GM12878 (cell line): ENCODE measurements around the gene PPP6R2. TPM values are rescaled to one million over a fixed set of nuclear protein-coding genes. Genes with fewer than 3 reads are reported as not detected.

Experiments
- BHLHE40 ChIP-seq, 2 experiments: fragments of 450-650 bp in 1 of 2; IDR thresholded peaks; 2 replicates each; pipeline ENCODE4 v1.6.1; 2011 to 2017; ENCODE audit warnings: low read depth in 2 of 2, borderline replicate concordance in 1 of 2, improper control_type of control experiment in 1 of 2, low read length in 1 of 2, mild to moderate bottlenecking in 1 of 2
- BRCA1 ChIP-seq: IDR thresholded peaks from 2 replicates; pipeline ENCODE4 v1.6.1; 2011; ENCODE audit warnings: low read depth, low read length, improper control_type of control experiment
- CEBPB ChIP-seq, 2 experiments: fragments of 150-350 bp in 1 of 2; IDR thresholded peaks; 2 replicates each; pipeline ENCODE4 v1.6.1; 2012 to 2014; ENCODE audit warnings: low read depth in 2 of 2, low read length in 2 of 2, borderline replicate concordance in 1 of 2, inconsistent platforms in 1 of 2
- DPF2 ChIP-seq: fragments of 450-650 bp; IDR thresholded peaks from 2 replicates; pipeline ENCODE4 v1.6.1; 2017; ENCODE audit warnings: mild to moderate bottlenecking
- EGR1 ChIP-seq, 2 experiments: IDR thresholded peaks; 1 replicate in 1 of 2; 2 replicates in 1 of 2; pipeline ENCODE4 v1.6.1; 2011 to 2012; ENCODE audit warnings: low read depth in 2 of 2, low read length in 2 of 2, borderline replicate concordance in 1 of 2, mild to moderate bottlenecking in 1 of 2, moderate library complexity in 1 of 2
- ESRRA ChIP-seq: IDR thresholded peaks from 2 replicates; pipeline ENCODE4 v1.6.1; 2012; ENCODE audit warnings: mild to moderate bottlenecking, low read length, improper control_type of control experiment
- GABPA ChIP-seq: IDR thresholded peaks from 2 replicates; pipeline ENCODE4 v1.6.1; 2014; ENCODE audit warnings: antibody characterized with exemption, low read depth, mild to moderate bottlenecking, inconsistent platforms
- HCFC1 ChIP-seq: fragments of 150-350 bp; IDR thresholded peaks from 2 replicates; pipeline ENCODE4 v1.6.1; 2014; ENCODE audit warnings: low read length
- HSF1 ChIP-seq: fragments of 150-350 bp; IDR thresholded peaks from 2 replicates; pipeline ENCODE4 v1.6.1; 2014; ENCODE audit warnings: mild to moderate bottlenecking, low read depth, low read length
- IRF3 ChIP-seq: fragments of 450-650 bp; IDR thresholded peaks from 2 replicates; pipeline ENCODE4 v1.6.1; 2014; ENCODE audit warnings: mild to moderate bottlenecking
- IRF5 ChIP-seq: fragments of 450-650 bp; IDR thresholded peaks from 2 replicates; pipeline ENCODE4 v1.6.1; 2017; ENCODE audit warnings: borderline replicate concordance
- LARP7 ChIP-seq: fragments of 450-650 bp; IDR thresholded peaks from 2 replicates; pipeline ENCODE4 v1.6.1; 2017; ENCODE audit warnings: mild to moderate bottlenecking
- MTA3 ChIP-seq: IDR thresholded peaks from 2 replicates; pipeline ENCODE4 v1.6.1; 2012; ENCODE audit warnings: low read length, inconsistent platforms, borderline replicate concordance
- MYC ChIP-seq: IDR thresholded peaks from 2 replicates; pipeline ENCODE4 v1.6.1; 2011; ENCODE audit warnings: mild to moderate bottlenecking, low read length, moderate library complexity, inconsistent platforms; ENCODE audit not compliant: insufficient read depth, insufficient replicate concordance, insufficient read length, severe bottlenecking
- NBN ChIP-seq: fragments of 450-650 bp; IDR thresholded peaks from 2 replicates; pipeline ENCODE4 v1.6.1; 2016
- NFYB ChIP-seq: IDR thresholded peaks from 2 replicates; pipeline ENCODE4 v1.6.1; 2011; ENCODE audit warnings: low read depth, mild to moderate bottlenecking, low read length, improper control_type of control experiment, moderate library complexity; ENCODE audit not compliant: insufficient read depth
- PKNOX1 ChIP-seq: fragments of 450-650 bp; IDR thresholded peaks from 2 replicates; pipeline ENCODE4 v1.6.1; 2016; ENCODE audit warnings: mild to moderate bottlenecking
- PML ChIP-seq: IDR thresholded peaks from 2 replicates; pipeline ENCODE4 v1.6.1; 2012; ENCODE audit warnings: low read length, inconsistent platforms
- POU2F2 ChIP-seq: IDR thresholded peaks from 3 replicates; pipeline ENCODE4 v1.6.1; 2011; ENCODE audit warnings: low read depth, mild to moderate bottlenecking, low read length, borderline replicate concordance
- SMAD1 ChIP-seq: fragments of 450-650 bp; IDR thresholded peaks from 2 replicates; pipeline ENCODE4 v1.6.1; 2018; ENCODE audit warnings: mild to moderate bottlenecking, low read depth; ENCODE audit not compliant: partially characterized antibody
- SMC3 ChIP-seq: IDR thresholded peaks from 2 replicates; pipeline ENCODE4 v1.6.1; 2011; ENCODE audit warnings: low read length, improper control_type of control experiment, borderline replicate concordance
- STAT1 ChIP-seq: fragments of 450-650 bp; conservative IDR thresholded peaks from 2 replicates; pipeline ENCODE4 v1.6.1; 2014; ENCODE audit warnings: antibody characterized with exemption, mild to moderate bottlenecking
- ZNF384 ChIP-seq: IDR thresholded peaks from 2 replicates; pipeline ENCODE4 v1.6.1; 2012; ENCODE audit warnings: low read depth, mild to moderate bottlenecking, low read length, improper control_type of control experiment, borderline replicate concordance
- polyA plus RNA-seq, 11 experiments: library from polyadenylated mRNA; depleted of rRNA in 4 of 11; unstranded in 6 of 11; stranded (reverse) in 5 of 11; fragments of >200 nt; fragmentation: Nextera tagmentation in 4 of 11; fragmentation: Illumina TruSeq in 1 of 11; extraction: Ambion mirVana in 4 of 11; extraction: Trizol in 1 of 11; gene quantifications; 1 replicate in 1 of 11; 2 replicates in 10 of 11; pipeline versions ENCODE4 v1.2.1 to v1.2.3, GENCODE V29; 2011 to 2016; ENCODE audit warnings: inconsistent platforms in 2 of 11, missing spikeins in 2 of 11, low read depth in 1 of 11
- total RNA-seq, 4 experiments: library from RNA; depleted of rRNA in 3 of 4; stranded (reverse); fragments of >200 nt in 3 of 4; fragmentation: Illumina TruSeq in 1 of 4; extraction: Trizol in 1 of 4; gene quantifications; 2 replicates each; pipeline versions ENCODE4 v1.2.1 to v1.2.3, GENCODE V29; 2013 to 2021

The PPP6R2 gene
- total and polyA plus RNA-seq, 10 of the 15 experiments (the other 5 are each of a cell fraction or from before 2014, with no cell fraction given), result 0.29 to 52.6 (median 25.4) TPM

GRCh38 chr22:50314455-50315288 lies 28.5 kb upstream of the PPP6R2 start (continued):
- TF ChIP-seq HSF1 (no peak), LARP7 (no peak; the same call in 1 of the 2 replicates), BHLHE40 (IDR thresholded peaks at IDR 0.05; ENCODE audit: borderline replicate concordance in 1 of 2, low read depth in 2 of 2, low read length in 1 of 2) (peak; percentile 27 to 64; a peak in 2 of 4 replicates), MYC (peak; percentile 71), ZNF384 (no peak), NBN (peak; percentile 80), DPF2 (peak; percentile 97), SMC3 (no peak), ESRRA (no peak), BRCA1 (no peak), IRF5 (no peak), NFYB (no peak), POU2F2 (peak; percentile 7; the same call in 1 of the 3 replicates), PML (peak; percentile 87; the same call in 1 of the 2 replicates), GABPA (no peak), STAT1 (no peak), EGR1 (IDR thresholded peaks at IDR 0.05; ENCODE audit: borderline replicate concordance in 1 of 2, low read depth in 2 of 2, low read length in 2 of 2) (no peak), PKNOX1 (peak; percentile 39; the same call in 1 of the 2 replicates), IRF3 (no peak), MTA3 (no peak; the same call in 1 of the 2 replicates), SMAD1 (no peak), CEBPB (IDR thresholded peaks at IDR 0.05; ENCODE audit: borderline replicate concordance in 1 of 2, low read depth in 2 of 2, low read length in 2 of 2) (no peak), HCFC1 (no peak)
